ENCODE data around the gene GSTM4. TPM values are rescaled to one million over a fixed set of nuclear protein-coding genes. Genes with fewer than 3 reads are reported as not detected.

The GSTM4 gene
- total and polyA plus RNA-seq, 10 donors: 14.8 to 53.8 (median 31.2) TPM

Other genes with a start within 250 kb of the GSTM4 start
- 10 to 100 TPM; 29.9 to 87.0 (median 62.2) TPM for gene PSMA5, start 229.7 kb upstream of the GSTM4 start, total RNA-seq
- gene PSMA5, start 229.7 kb upstream of the GSTM4 start, polyA plus RNA-seq: 10 to 100 TPM; 35.8 to 63.9 (median 61.2) TPM
- 1 to 10 TPM in 5 of 7 donors, under 1 TPM in 2; 0.46 to 2.5 (median 1.3) TPM for gene SYPL2, start 189.6 kb upstream of the GSTM4 start, total RNA-seq
- gene SYPL2, start 189.6 kb upstream of the GSTM4 start, polyA plus RNA-seq: under 1 TPM; 0.26 to 0.51 (median 0.41) TPM
- 10 to 100 TPM in 2 of 7 donors, 1 to 10 TPM in 5; 7.9 to 11.9 (median 8.7) TPM for gene ATXN7L2, start 172.2 kb upstream of the GSTM4 start, total RNA-seq
- gene ATXN7L2, start 172.2 kb upstream of the GSTM4 start, polyA plus RNA-seq: 10 to 100 TPM in 2 of 3 donors, 1 to 10 TPM in 1; 7.1 to 16.8 (median 12.2) TPM
- 10 to 100 TPM in 6 of 7 donors, 1 to 10 TPM in 1; 8.6 to 17.6 (median 13.7) TPM for gene CYB561D1, start 162.0 kb upstream of the GSTM4 start, total RNA-seq
- gene CYB561D1, start 162.0 kb upstream of the GSTM4 start, polyA plus RNA-seq: 1 to 10 TPM; 4.5 to 8.0 (median 6.0) TPM
- gene AMIGO1, start 146.4 kb upstream of the GSTM4 start, total RNA-seq: 1 to 10 TPM; 3.7 to 8.5 (median 6.0) TPM
- gene AMIGO1, start 146.4 kb upstream of the GSTM4 start, polyA plus RNA-seq: under 1 TPM; 0.57 to 0.99 (median 0.67) TPM
- gene GPR61, start 116.2 kb upstream of the GSTM4 start, total RNA-seq: not detected
- gene GPR61, start 116.2 kb upstream of the GSTM4 start, polyA plus RNA-seq: not detected
- gene GNAI3, start 107.5 kb upstream of the GSTM4 start, total RNA-seq: 10 to 100 TPM in 4 of 7 donors, 1 to 10 TPM in 3; 7.4 to 11.4 (median 10.4) TPM
- 1 to 10 TPM; 1.8 to 3.3 (median 2.7) TPM for gene GNAI3, start 107.5 kb upstream of the GSTM4 start, polyA plus RNA-seq
- gene GNAT2, start 36.5 kb upstream of the GSTM4 start, total RNA-seq: under 1 TPM in 2 of 7 donors, not detected in 5; 0.59 to 0.92 TPM
- under 1 TPM in 1 of 3 donors, not detected in 2; 0.08 TPM for gene GNAT2, start 36.5 kb upstream of the GSTM4 start, polyA plus RNA-seq
- gene AMPD2, start 36.3 kb upstream of the GSTM4 start, total RNA-seq: 100 to 1,000 TPM; 112 to 193 (median 170) TPM
- 10 to 100 TPM; 25.2 to 66.1 (median 60.3) TPM for gene AMPD2, start 36.3 kb upstream of the GSTM4 start, polyA plus RNA-seq
- gene GSTM2, start 12.0 kb downstream of the GSTM4 start, total RNA-seq: 100 to 1,000 TPM in 1 of 7 donors, 10 to 100 TPM in 6; 34.8 to 100 (median 52.2) TPM
- 10 to 100 TPM; 26.2 to 80.9 (median 67.9) TPM for gene GSTM2, start 12.0 kb downstream of the GSTM4 start, polyA plus RNA-seq
- 10 to 100 TPM in 4 of 7 donors, not detected in 3; 40.8 to 98.6 (median 65.9) TPM for gene GSTM1, start 31.7 kb downstream of the GSTM4 start, total RNA-seq
- gene GSTM1, start 31.7 kb downstream of the GSTM4 start, polyA plus RNA-seq: 10 to 100 TPM in 2 of 3 donors, under 1 TPM in 1; 0.47 to 74.4 (median 41.6) TPM
- 10 to 100 TPM in 1 of 7 donors, 1 to 10 TPM in 6; 1.4 to 13.1 (median 3.7) TPM for gene GSTM5, start 56.2 kb downstream of the GSTM4 start, total RNA-seq
- 1 to 10 TPM; 2.8 to 4.2 (median 3.4) TPM for gene GSTM5, start 56.2 kb downstream of the GSTM4 start, polyA plus RNA-seq
- gene GSTM3, start 84.9 kb downstream of the GSTM4 start, total RNA-seq: 10 to 100 TPM in 6 of 7 donors, 1 to 10 TPM in 1; 8.9 to 42.4 (median 21.9) TPM
- 10 to 100 TPM; 11.2 to 44.0 (median 16.9) TPM for gene GSTM3, start 84.9 kb downstream of the GSTM4 start, polyA plus RNA-seq
- 1 to 10 TPM in 1 of 7 donors, not detected in 6; 1.2 TPM for gene EPS8L3, start 107.8 kb downstream of the GSTM4 start, total RNA-seq
- not detected for gene EPS8L3, start 107.8 kb downstream of the GSTM4 start, polyA plus RNA-seq

Measured in spleen (tissue), 10 donors.